ENCODE measurements around the gene LSM5. TPM values are rescaled to one million over a fixed set of nuclear protein-coding genes. Genes with fewer than 3 reads are reported as not detected.

The LSM5 gene
- total RNA-seq, 1 experiment from 2014 or later, result 108 TPM

GRCh38 chr7:32494946-32495297, 4.7 kb upstream of the LSM5 start:
- Histone ChIP-seq H3K9ac (ENCODE audit: extremely low read depth, insufficient read length, low read length) (peak overlapping the region; percentile 72), H3K23ac (ENCODE audit: insufficient read length, low read depth, low read length) (no peak overlapping the region), H2AFZ (ENCODE audit: low read length) (peak overlapping the region; percentile 85), H3K56ac (ENCODE audit: insufficient read length, low read depth, low read length) (no peak overlapping the region), H3K14ac (ENCODE audit: insufficient read depth, low read length) (peak overlapping the region; percentile 78; the same call in 1 of the 2 replicates), H2AK5ac (ENCODE audit: insufficient read length, low read length) (no peak overlapping the region), H3K79me1 (ENCODE audit: insufficient read depth, low read depth, low read length, poor library complexity, severe bottlenecking) (no peaks in the 10 kb centered on the region), H3K79me2 (ENCODE audit: insufficient read depth, low read length) (peaks cover 10% of the 10 kb centered on the region; the same call in 1 of the 2 replicates), H2BK5ac (ENCODE audit: insufficient read length, low read length) (no peak overlapping the region), H3K9me3 (ENCODE audit: control insufficient read depth, low read depth, low read length) (no peaks in the 10 kb centered on the region), H3K23me2 (ENCODE audit: insufficient read length, low read depth, low read length, poor library complexity, severe bottlenecking) (peaks cover 3% of the 10 kb centered on the region), H3K27me3 (ENCODE audit: insufficient read depth, low read length) (no peaks in the 10 kb centered on the region), H3K27ac (ENCODE audit: insufficient read length, low read depth, low read length) (no peak overlapping the region), H4K20me1 (ENCODE audit: control insufficient read depth, insufficient read depth, insufficient read length) (no peaks in the 10 kb centered on the region), H2BK120ac (ENCODE audit: low read depth, low read length, poor library complexity, severe bottlenecking) (no peak overlapping the region), H4K5ac (ENCODE audit: insufficient read length, low read depth, low read length) (no peak overlapping the region), H3K4ac (ENCODE audit: low read depth, low read length) (no peak overlapping the region), H4K91ac (ENCODE audit: insufficient read length, low read depth, low read length) (no peak overlapping the region), H2BK12ac (ENCODE audit: insufficient read length, low read depth, low read length) (no peak overlapping the region), H2BK20ac (ENCODE audit: low read depth, low read length, poor library complexity, severe bottlenecking) (no peak overlapping the region), H4K8ac (replicated peaks; ENCODE audit: insufficient read length, low read depth, low read length) (no peak overlapping the region), H3T11ph (ENCODE audit: low read length) (no peak overlapping the region), H3K4me1 (ENCODE audit: insufficient read depth, low read length) (no peaks in the 10 kb centered on the region), H3K18ac (ENCODE audit: insufficient read length, low read depth, low read length) (peak overlapping the region; percentile 45), H2BK15ac (ENCODE audit: low read depth, low read length) (no peak overlapping the region), H3K4me2 (ENCODE audit: insufficient read depth, insufficient read length, low read length) (peak overlapping the region; percentile 74)
- peaks cover 8 to 13% of the 10 kb centered on the region in 2 experiments; a peak in 3 of 4 replicates for H3K4me1 Mint-ChIP-seq
- H3K4me3 Mint-ChIP-seq, result peak overlapping the region; percentile 92 to 94
- no peaks in the 10 kb centered on the region for H3K27me3 Mint-ChIP-seq (ENCODE audit: low read depth)
- WGBS (ENCODE audit: extremely low coverage, insufficient read length, low lambda C conversion rate), result no CpG with 5 or more reads among the region's 14 CpGs
- H3K36me3 Mint-ChIP-seq (ENCODE audit: insufficient read depth in 1 of 3, low read depth in 3 of 3), result peaks cover 11 to 20% (median 16%) of the 10 kb centered on the region in 3 experiments
- DNase-seq, result no peak
- peaks cover 4% of the 10 kb centered on the region in 2 experiments; a peak in 3 of 5 replicates for H3K9me3 Mint-ChIP-seq
- H3K27ac Mint-ChIP-seq, result peak overlapping the region; percentile 48 to 98 (median 79); a peak in 5 of 7 replicates
- no peak for TF ChIP-seq CTCF (conservative IDR thresholded peaks at IDR 0.05)

All from H9 (cell line).